Astrocyte of the cerebellum (primary cell): ENCODE measurements around the gene JARID2.

Experiments
- DNase-seq: peaks from one replicate; pipeline ENCODE4 v3.0.0-alpha.2; 2011; ENCODE audit warnings: low read depth
- H3K4me3 ChIP-seq: 2 replicates; pipeline ENCODE4 v1.5.1; 2011; ENCODE audit warnings: mild to moderate bottlenecking, low read depth, low read length, moderate library complexity
- CTCF ChIP-seq: IDR thresholded peaks from 2 replicates; pipeline ENCODE4 v1.5.1; 2012; ENCODE audit warnings: low read length, low read depth, moderate library complexity, mild to moderate bottlenecking; ENCODE audit errors: missing control alignments
- in situ Hi-C: cut with HindIII; loops from 2 replicates; pipeline ENCODE4 v1.10.0; 2017; ENCODE audit warnings: low sequenced_read_pairs

The JARID2 gene

GRCh38 chr6:15343490-15344191 lies 97.8 kb downstream of the JARID2 start:
- in situ Hi-C loops = no loop called here
- H3K4me3 ChIP-seq = no peak overlapping the region
- no peak for TF ChIP-seq CTCF
- DNase-seq = no peak

GRCh38 chr6:15344192-15344519 lies 98.3 kb downstream of the JARID2 start:
- DNase-seq = no peak
- no peak for TF ChIP-seq CTCF
- in situ Hi-C loops = no loop called here
- H3K4me3 ChIP-seq = no peak overlapping the region

GRCh38 chr6:15344831-15345230 lies 99.0 kb downstream of the JARID2 start:
- in situ Hi-C loops = no loop called here
- no peak for DNase-seq
- no peak for TF ChIP-seq CTCF

GRCh38 chr6:15346315-15346714 lies 100.4 kb downstream of the JARID2 start:
- no peak for TF ChIP-seq CTCF
- in situ Hi-C loops = no loop called here
- no peak overlapping the region for H3K4me3 ChIP-seq
- no peak for DNase-seq

More at GRCh38 chr6:15344831-15345230, 99.0 kb downstream of the JARID2 start:
- no peak overlapping the region for H3K4me3 ChIP-seq

- DNase-seq = no peak
- H3K4me3 ChIP-seq = no peak overlapping the region
- TF ChIP-seq CTCF = no peak
- in situ Hi-C loops = no loop called here
Measured at GRCh38 chr6:15348528-15348927, 102.7 kb downstream of the JARID2 start.

- no peak overlapping the region for H3K4me3 ChIP-seq
- in situ Hi-C loops = no loop called here
- no peak for DNase-seq
- no peak for TF ChIP-seq CTCF
Measured at GRCh38 chr6:15349379-15349778, 103.5 kb downstream of the JARID2 start.
